Thoracic aorta (tissue), 2 donors: ENCODE measurements around the gene SPATA33. TPM values are rescaled to one million over a fixed set of nuclear protein-coding genes. Genes with fewer than 3 reads are reported as not detected.

ENCODE experiments used
- ATAC-seq: fragments of 150-250 bp; one replicate; pipeline ENCODE4 v1.8.0; 2017; ENCODE audit warnings: low read depth; ENCODE audit not compliant: insufficient number of reproducible peaks, low FRiP score
- DNase-seq: peaks from one replicate; pipeline ENCODE4 v3.0.0-alpha.2; 2020; ENCODE audit warnings: low spot score
- H3K27ac ChIP-seq, 2 donors: fragments of 200-600 bp; sonication (generic); 1 replicate in 1 of 2; 2 replicates in 1 of 2; pipeline ENCODE4 v1.5.1; 2016; ENCODE audit warnings: mild to moderate bottlenecking in 2 of 2, moderate library complexity in 2 of 2
- H3K27me3 ChIP-seq: fragments of 200-600 bp; sonication (generic); replicated peaks from 2 replicates; pipeline ENCODE4 v1.6.0; 2016; ENCODE audit warnings: mild to moderate bottlenecking; ENCODE audit not compliant: insufficient read depth
- H3K36me3 ChIP-seq: fragments of 200-600 bp; sonication (generic); one replicate; pipeline ENCODE4 v1.5.1; 2016
- H3K4me1 ChIP-seq, 2 donors: fragments of 200-600 bp; sonication (generic); 1 replicate in 1 of 2; 2 replicates in 1 of 2; pipeline versions ENCODE4 v1.5.1 to v1.6.0; 2016; ENCODE audit warnings: low read depth in 2 of 2, mild to moderate bottlenecking in 1 of 2; ENCODE audit not compliant: control insufficient read depth in 1 of 2
- H3K4me3 ChIP-seq: fragments of 200-600 bp; sonication (generic); 2 replicates; pipeline ENCODE4 v1.5.1; 2016; ENCODE audit warnings: mild to moderate bottlenecking
- H3K9me3 ChIP-seq: fragments of 200-600 bp; sonication (generic); 2 replicates; pipeline ENCODE4 v1.5.1; 2016
- CTCF ChIP-seq: fragments of 200-600 bp; sonication (generic); IDR thresholded peaks from one replicate; pipeline ENCODE4 v1.5.1; 2019; ENCODE audit warnings: antibody characterized with exemption
- total RNA-seq, 2 donors: library from RNA; depleted of rRNA; stranded (reverse); fragments of >200 nt; gene quantifications; one replicate each; pipeline versions ENCODE4 v1.1.0 to v1.2.3, GENCODE V29; 2016

The SPATA33 gene
- total RNA-seq, 2 donors from 2014 or later = 3.2 to 3.9 TPM

GRCh38 chr16:89705006-89705405, 47.4 kb downstream of the SPATA33 start:
- no peak overlapping the region for H3K27ac ChIP-seq
- no peaks in the 10 kb centered on the region for H3K36me3 ChIP-seq
- ATAC-seq (no peak), DNase-seq (no peak)
- H3K9me3 ChIP-seq = no peaks in the 10 kb centered on the region
- peaks cover 6 to 16% of the 10 kb centered on the region in 2 donors for H3K4me1 ChIP-seq
- H3K27me3 ChIP-seq = no peaks in the 10 kb centered on the region
- no peak for TF ChIP-seq CTCF
- no peak overlapping the region for H3K4me3 ChIP-seq

- no peaks in the 10 kb centered on the region for H3K27me3 ChIP-seq
- DNase-seq = no peak
- H3K27ac ChIP-seq = no peak overlapping the region
- no peak overlapping the region for H3K4me3 ChIP-seq
- no peaks in the 10 kb centered on the region for H3K36me3 ChIP-seq
- H3K9me3 ChIP-seq = no peaks in the 10 kb centered on the region
- H3K4me1 ChIP-seq = peaks cover 0 to 6% of the 10 kb centered on the region in 2 donors
- ATAC-seq = no peak
- no peak for TF ChIP-seq CTCF
Measured at GRCh38 chr16:89706518-89707260, 49.1 kb downstream of the SPATA33 start.

GRCh38 chr16:89707695-89708094, 50.1 kb downstream of the SPATA33 start:
- no peak for DNase-seq
- TF ChIP-seq CTCF = no peak
- ATAC-seq = no peak
- no peak overlapping the region for H3K27ac ChIP-seq
- no peaks in the 10 kb centered on the region for H3K36me3 ChIP-seq
- peaks cover 0 to 7% of the 10 kb centered on the region in 2 donors for H3K4me1 ChIP-seq
- no peak overlapping the region for H3K4me3 ChIP-seq
- H3K27me3 ChIP-seq = no peaks in the 10 kb centered on the region
- H3K9me3 ChIP-seq = no peaks in the 10 kb centered on the region

GRCh38 chr16:89708481-89708931, 50.9 kb downstream of the SPATA33 start:
- DNase-seq (no peak), ATAC-seq (no peak)
- H3K9me3 ChIP-seq = no peaks in the 10 kb centered on the region
- peaks cover 0 to 7% of the 10 kb centered on the region in 2 donors for H3K4me1 ChIP-seq
- no peak for TF ChIP-seq CTCF
- no peaks in the 10 kb centered on the region for H3K36me3 ChIP-seq
- no peaks in the 10 kb centered on the region for H3K27me3 ChIP-seq
- H3K4me3 ChIP-seq = no peak overlapping the region
- H3K27ac ChIP-seq = no peak overlapping the region

GRCh38 chr16:89709166-89709565, 51.5 kb downstream of the SPATA33 start:
- Histone ChIP-seq H3K36me3 (no peaks in the 10 kb centered on the region), H3K27ac (no peak overlapping the region), H3K4me1 (peaks cover 0 to 7% of the 10 kb centered on the region in 2 donors), H3K27me3 (no peaks in the 10 kb centered on the region), H3K9me3 (no peaks in the 10 kb centered on the region), H3K4me3 (no peak overlapping the region)
- no peak for DNase-seq
- TF ChIP-seq CTCF = no peak
- no peak for ATAC-seq
